Fibroblast of mammary gland (primary cell): ENCODE measurements around the gene F2.

ENCODE experiments used
- DNase-seq: peaks from one replicate; pipeline ENCODE4 v3.0.0-alpha.2; 2010; ENCODE audit warnings: low read depth
- H3K4me3 ChIP-seq: 2 replicates; pipeline ENCODE4 v1.5.1; 2011; ENCODE audit warnings: low read depth, mild to moderate bottlenecking, low read length, moderate library complexity; ENCODE audit not compliant: control insufficient read depth
- CTCF ChIP-seq: conservative IDR thresholded peaks from 2 replicates; pipeline ENCODE4 v1.5.1; 2011; ENCODE audit warnings: low read depth, low read length, inconsistent platforms; ENCODE audit not compliant: control insufficient read depth, insufficient read depth

Gene F2

GRCh38 chr11:46743043-46743442 lies 24.0 kb downstream of the F2 start:
- TF ChIP-seq CTCF = no peak
- no peak for DNase-seq
- H3K4me3 ChIP-seq = no peak overlapping the region

- DNase-seq = no peak
- TF ChIP-seq CTCF = no peak
- H3K4me3 ChIP-seq = no peak overlapping the region
Measured at GRCh38 chr11:46743693-46744339, 24.8 kb downstream of the F2 start.

- no peak for DNase-seq
- no peak for TF ChIP-seq CTCF
Measured at GRCh38 chr11:46745328-46745727, 26.3 kb downstream of the F2 start.

DNA sequence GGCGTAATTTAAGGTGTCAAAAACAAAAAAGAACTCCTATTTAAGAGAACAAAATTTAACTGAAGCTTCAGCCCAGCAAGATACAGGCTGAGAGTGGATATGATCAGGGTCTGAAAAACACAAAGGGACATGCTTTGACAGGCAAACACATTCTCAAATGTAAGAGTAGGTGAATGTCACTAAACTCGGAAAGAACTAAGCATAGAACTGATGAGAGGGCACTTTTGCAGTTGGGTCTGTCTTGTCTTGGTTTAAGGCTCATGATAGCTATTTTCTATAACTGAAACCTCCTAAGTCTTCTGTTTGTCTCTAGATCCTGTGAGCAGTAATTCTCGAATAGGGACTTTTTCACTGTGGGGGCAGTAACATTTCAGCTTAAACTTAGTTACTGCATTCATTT lies 27.0 kb downstream of the F2 start:
- TF ChIP-seq CTCF = no peak
- no peak overlapping the region for H3K4me3 ChIP-seq
- no peak for DNase-seq

More at GRCh38 chr11:46745328-46745727, 26.3 kb downstream of the F2 start:
- no peak overlapping the region for H3K4me3 ChIP-seq

GRCh38 chr11:46747150-46747549 lies 28.1 kb downstream of the F2 start:
- no peak for TF ChIP-seq CTCF
- DNase-seq = no peak
- H3K4me3 ChIP-seq = no peak overlapping the region

DNA sequence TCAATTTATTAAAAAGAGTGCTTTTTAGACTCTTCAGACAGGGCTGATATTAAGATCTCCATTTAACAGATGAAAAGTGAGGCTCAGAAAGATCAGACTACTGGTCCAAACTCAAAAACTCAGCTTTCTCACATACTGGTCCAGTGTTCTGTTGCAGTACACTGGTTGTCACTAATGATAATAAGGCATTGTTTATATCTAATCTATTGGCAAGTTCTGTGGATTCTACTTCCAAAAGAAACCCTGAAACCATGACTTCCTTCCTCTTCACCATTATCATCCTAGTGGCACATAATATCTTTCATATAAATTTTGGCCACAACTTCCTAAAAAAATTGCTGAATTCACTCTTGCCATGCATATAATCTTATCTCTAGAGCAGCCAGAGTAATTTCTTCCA lies 36.9 kb downstream of the F2 start:
- no peak overlapping the region for H3K4me3 ChIP-seq
- no peak for DNase-seq

More for the DNA sequence above, 36.9 kb downstream of the F2 start:
- TF ChIP-seq CTCF = no peak
